ENCODE measurements around the gene ARHGAP27. TPM values are rescaled to one million over a fixed set of nuclear protein-coding genes. Genes with fewer than 3 reads are reported as not detected.

The ARHGAP27 gene
- total RNA-seq, 1 donor from 2014 or later: 27.1 TPM

- H3K36me3 ChIP-seq (ENCODE audit: control insufficient read depth, insufficient read depth, low read length): peaks cover 8% of the 10 kb centered on the region
- TF ChIP-seq CTCF (IDR thresholded peaks at IDR 0.05; ENCODE audit: insufficient read depth, low read length, severe bottlenecking): no peak
- DNase-seq (ENCODE audit: low read depth): no peak
- H3K4me3 ChIP-seq (ENCODE audit: low read depth, low read length): no peak overlapping the region
- FAIRE-seq: no peak
- H3K27me3 ChIP-seq (ENCODE audit: control insufficient read depth, insufficient read depth, low read length): no peaks in the 10 kb centered on the region
Observed at GRCh38 chr17:45411348-45412105, 21.1 kb downstream of the ARHGAP27 start.

DNA sequence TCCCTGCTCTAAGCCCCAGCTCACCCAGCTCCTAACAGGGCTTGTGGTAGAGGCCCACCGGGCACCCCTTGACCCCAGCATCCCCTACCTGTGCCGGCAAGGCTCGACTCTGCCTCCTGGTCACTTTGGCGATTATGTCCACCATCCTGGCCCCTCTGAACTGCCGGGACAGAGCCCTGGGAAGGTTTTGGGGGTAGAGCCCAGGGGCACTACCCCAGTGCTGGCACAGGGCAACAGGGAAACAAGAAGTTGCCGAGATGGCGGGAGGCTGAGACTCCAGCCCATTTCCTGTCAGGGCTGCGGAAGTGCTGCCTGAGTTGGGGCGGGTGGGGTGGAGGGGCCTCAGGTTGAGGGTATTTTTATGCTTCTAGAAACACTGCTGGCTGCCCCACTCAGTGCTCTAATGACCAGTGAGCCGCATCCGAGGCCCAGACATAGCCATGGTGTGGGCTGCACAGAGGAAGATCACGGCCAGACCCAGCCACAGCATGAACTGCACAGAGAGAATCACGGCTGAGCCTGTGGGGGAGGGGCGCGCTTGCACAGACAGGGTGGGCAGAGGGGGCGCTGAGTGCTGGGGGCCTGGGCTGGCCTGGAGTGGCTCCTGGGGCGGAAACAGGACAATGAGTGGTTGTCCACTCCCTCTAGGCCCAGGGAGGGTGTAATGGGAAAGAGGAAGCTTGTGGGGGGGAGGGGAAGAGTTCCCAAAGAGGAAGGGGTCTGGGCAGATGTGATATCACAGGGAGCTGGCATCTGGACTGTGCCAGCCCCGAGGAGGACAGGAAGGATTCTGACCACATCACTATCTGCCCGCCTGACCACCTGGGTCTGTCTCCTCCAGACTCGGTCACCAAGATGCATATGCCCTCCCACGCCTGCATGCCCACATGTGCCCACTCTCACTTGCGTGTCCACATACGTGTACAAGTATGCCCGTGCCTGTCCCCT lies 22.3 kb downstream of the ARHGAP27 start:
- TF ChIP-seq CTCF (IDR thresholded peaks at IDR 0.05; ENCODE audit: insufficient read depth, low read length, severe bottlenecking): no peak
- no peaks in the 10 kb centered on the region for H3K27me3 ChIP-seq (ENCODE audit: control insufficient read depth, insufficient read depth, low read length)
- FAIRE-seq (no peak), DNase-seq (ENCODE audit: low read depth) (no peak)
- H3K4me3 ChIP-seq (ENCODE audit: low read depth, low read length): no peak overlapping the region
- H3K36me3 ChIP-seq (ENCODE audit: control insufficient read depth, insufficient read depth, low read length): peaks cover 10% of the 10 kb centered on the region

DNA sequence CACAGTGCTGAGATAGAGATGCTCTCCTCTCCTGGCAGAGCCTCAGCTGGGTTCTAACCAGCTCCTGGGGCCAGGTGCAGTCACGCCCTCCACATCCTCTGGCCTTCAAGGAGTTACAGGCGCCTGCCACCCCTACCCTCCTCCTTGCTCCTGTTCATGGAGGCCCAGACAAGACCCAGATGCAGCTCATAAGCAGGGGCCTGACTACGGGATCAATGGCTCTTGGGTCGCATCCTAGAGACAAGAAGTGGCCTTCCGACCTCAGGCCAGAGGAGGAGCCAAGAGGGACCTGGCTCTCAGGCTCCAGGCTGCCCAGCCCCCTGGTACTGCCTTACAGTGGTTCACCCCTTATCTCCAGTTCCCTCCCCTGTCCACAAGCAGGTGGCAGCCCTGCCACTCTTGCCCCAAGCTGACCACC lies 23.0 kb downstream of the ARHGAP27 start:
- no peak overlapping the region for H3K4me3 ChIP-seq (ENCODE audit: low read depth, low read length)
- DNase-seq (ENCODE audit: low read depth): no peak
- TF ChIP-seq CTCF (IDR thresholded peaks at IDR 0.05; ENCODE audit: insufficient read depth, low read length, severe bottlenecking): no peak
- H3K27me3 ChIP-seq (ENCODE audit: control insufficient read depth, insufficient read depth, low read length): no peaks in the 10 kb centered on the region
- FAIRE-seq: no peak
- peaks cover 13% of the 10 kb centered on the region for H3K36me3 ChIP-seq (ENCODE audit: control insufficient read depth, insufficient read depth, low read length)

DNA sequence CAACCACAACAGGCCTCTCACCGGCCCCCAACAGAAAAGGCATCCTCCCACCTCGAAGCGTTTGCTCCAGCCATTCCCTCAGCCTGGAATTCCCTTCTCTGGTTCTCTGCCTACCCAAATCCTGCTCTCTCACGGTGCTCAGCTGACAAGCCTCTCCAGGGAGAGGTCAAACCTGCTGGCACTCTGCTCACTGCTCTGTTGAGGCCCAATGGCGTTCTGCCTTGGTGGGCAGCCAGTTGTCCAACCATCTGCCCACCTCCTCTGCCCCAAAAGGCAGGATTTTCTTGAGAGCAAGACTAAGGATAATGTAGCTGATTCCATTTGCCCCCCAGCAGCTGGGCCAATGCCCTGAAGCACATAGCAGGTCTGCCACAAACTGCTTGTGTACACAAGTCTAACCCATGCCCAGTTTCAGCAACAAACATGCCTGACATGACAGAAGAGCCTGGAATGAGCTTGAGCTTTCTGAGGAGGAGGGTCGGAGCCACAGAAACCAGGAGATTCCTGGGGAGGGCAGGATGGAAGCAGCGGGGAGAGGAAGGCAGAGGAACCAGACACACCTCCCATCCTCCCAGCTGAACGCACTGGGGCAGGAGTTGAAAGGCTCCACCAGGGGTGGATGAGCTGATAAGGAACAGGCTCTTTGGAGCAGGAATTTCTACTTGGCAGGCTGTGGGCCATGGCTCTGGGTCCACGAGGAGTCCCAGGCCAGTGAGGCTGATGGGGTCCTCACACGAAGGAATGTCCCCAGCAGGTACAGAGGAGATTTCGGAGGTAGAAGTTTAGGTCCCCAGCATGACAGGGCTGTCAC lies 23.9 kb downstream of the ARHGAP27 start:
- Histone ChIP-seq H3K36me3 (ENCODE audit: control insufficient read depth, insufficient read depth, low read length) (peaks cover 19% of the 10 kb centered on the region), H3K4me3 (ENCODE audit: low read depth, low read length) (no peak overlapping the region), H3K27me3 (ENCODE audit: control insufficient read depth, insufficient read depth, low read length) (no peaks in the 10 kb centered on the region)
- DNase-seq (ENCODE audit: low read depth) (no peak), FAIRE-seq (no peak)
- no peak for TF ChIP-seq CTCF (IDR thresholded peaks at IDR 0.05; ENCODE audit: insufficient read depth, low read length, severe bottlenecking)

DNA sequence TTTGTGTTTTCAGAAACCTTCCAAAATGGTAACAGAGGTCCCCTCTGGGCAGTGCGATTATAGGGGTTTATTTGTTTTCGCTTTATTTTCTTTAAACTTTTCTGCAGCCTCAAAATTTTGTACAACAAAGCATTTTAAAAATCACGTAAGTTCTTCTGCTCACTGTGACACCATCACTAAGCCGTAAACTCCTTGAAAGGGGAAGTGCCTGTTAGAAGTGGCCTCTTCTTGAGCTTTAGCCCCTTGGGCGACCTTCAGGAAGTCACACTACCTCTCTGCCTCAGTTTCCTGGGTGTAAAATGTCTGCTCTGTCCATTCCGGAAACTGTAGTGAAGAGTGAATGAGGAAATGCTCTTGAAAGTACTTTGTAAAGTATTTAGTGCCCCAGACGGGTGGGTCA lies 26.6 kb downstream of the ARHGAP27 start:
- FAIRE-seq: no peak
- DNase-seq (ENCODE audit: low read depth): no peak
- H3K27me3 ChIP-seq (ENCODE audit: control insufficient read depth, insufficient read depth, low read length): no peaks in the 10 kb centered on the region
- no peak overlapping the region for H3K4me3 ChIP-seq (ENCODE audit: low read depth, low read length)
- TF ChIP-seq CTCF (IDR thresholded peaks at IDR 0.05; ENCODE audit: insufficient read depth, low read length, severe bottlenecking): no peak
- peaks cover 27% of the 10 kb centered on the region for H3K36me3 ChIP-seq (ENCODE audit: control insufficient read depth, insufficient read depth, low read length)

Measured in bronchial epithelial cell (primary cell).